ENCODE measurements around the gene AGMO.

DNA sequence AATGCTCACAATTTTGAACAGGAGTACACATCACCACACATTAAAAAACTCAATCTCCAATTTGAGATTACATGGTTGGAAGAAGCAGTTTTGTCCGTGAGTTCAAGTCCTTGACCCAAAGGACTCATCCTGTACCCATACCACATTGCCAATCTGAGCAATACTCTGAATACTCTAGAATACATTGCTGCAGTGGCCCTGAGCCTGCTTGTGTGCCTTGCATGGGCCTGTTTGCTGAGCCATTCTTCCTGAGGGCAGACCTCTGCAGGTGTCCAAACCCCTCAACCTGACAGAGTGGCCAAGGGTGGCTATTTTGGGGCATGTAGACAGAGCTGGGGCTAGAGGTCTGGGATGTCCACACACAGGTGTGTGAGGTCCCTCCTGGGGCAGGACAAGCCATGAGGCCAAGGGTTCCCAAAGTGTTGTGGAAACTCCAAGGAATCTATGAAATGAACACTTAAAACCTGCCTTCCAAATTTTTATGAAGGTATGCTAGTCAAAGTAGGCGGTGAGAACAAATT, 15.5 kb downstream of the AGMO start:
- TF ChIP-seq CTCF (IDR thresholded peaks at IDR 0.05 in 4 of 5, conservative IDR thresholded peaks at IDR 0.05 in 1 of 5), result no peak
- no peak for TF ChIP-seq POLR2A (IDR thresholded peaks at IDR 0.05)
